ENCODE results near the gene PLXNA4.
A peak's percentile ranks its signal among the peaks of the same experiment; 100 is the strongest.

The PLXNA4 gene

DNA sequence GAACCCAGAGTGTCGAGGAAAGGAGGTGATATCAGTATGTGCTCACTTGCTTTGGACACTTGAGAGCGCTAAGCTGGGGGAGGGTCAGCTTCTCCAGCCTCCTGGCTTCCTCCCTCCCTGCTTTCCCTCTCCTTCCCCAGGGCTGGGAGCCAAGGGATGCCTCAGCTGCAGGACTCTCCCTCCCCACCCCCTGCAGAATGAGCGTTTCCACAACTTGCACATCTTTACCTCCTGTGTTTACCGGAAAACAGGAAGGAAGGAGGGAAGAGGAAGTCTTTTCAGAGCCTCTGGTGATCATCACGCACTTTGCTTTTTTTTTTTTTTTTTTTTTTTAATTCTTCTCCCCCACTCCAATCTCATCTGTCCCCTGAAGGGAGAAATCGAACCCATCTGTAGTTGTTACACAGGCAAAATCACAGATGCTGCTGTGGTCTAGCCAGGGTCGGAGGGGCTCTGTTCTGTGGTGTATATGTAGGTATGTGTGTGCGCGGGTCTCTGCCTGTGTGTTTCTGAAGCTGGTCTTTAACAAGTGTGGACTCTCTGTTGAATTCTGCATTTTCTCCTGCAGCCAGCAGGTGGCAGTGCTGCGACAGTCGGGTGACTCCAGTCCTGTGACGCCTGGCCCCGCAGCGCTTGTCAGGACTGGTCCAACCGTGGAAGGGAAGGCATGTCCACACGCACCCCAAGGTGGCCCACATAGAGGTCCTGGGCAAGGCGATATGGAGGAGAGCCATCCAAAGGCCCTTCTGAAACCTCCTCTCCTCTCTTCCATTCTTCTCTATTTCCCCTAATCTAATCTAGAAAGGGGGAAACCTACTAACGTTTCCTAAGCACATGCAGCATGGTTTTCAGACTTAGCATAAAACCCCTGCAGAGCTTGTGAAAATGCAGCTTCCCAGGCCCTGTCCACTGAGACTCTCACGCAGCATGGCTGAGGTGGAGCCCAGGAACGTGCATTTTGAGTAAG lies 257.6 kb downstream of the PLXNA4 start (continued):
- peak; percentile 90 for TF ChIP-seq CTCF (tag by site-specific recombination; IDR thresholded peaks at IDR 0.05)
- TF ChIP-seq SCRT2 (tag by site-specific recombination; IDR thresholded peaks at IDR 0.05) = peak; percentile 84
- 0 out of 2 replicates have a peak, but pooled peaks have one; percentile 25 for TF ChIP-seq ZNF561 (tag by site-specific recombination; IDR thresholded peaks at IDR 0.05; ENCODE audit: borderline replicate concordance)

DNA sequence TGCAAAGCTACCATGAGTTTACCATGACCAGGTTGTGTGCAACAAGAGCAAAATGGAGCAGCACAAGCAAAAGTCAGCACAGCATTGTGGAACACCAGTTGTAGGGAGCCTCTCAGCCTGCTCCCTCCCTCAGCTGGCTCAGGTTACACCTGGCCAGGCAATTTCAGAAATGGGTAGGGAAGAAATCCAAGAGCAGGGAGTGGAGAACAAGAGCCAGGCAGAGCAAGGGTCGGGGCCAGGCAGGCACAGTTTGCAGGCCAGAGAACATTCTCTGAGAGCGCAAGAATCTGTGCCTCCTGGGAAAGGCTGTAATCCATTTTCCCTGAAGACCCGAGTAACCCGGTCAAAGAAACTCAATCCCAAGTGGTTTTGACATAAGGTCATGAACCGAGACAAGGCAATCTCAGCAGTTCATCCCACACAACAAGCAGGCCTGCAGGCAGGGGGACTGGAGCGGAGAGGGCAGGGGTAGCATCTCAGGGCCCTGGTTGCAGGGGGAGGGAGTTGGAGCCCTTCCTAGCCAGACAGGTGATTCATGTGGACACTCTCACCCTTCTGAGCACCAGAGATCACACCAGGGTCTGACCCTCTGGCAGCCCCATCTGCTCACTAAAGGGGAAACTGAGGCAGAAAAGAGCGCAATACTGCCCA lies 258.4 kb downstream of the PLXNA4 start:
- ChIA-PET CTCF (interaction anchor here (0.6 to 2.1 kb wide), 12 partner anchors 11 to 459 kb away, joined by 3 to 27 read pairs (median 4); no protein-coding TSS in a partner anchor), POLR2A (no interaction called here)
- Histone ChIP-seq H3K36me3 (ENCODE audit: control insufficient read depth in 2 of 2, insufficient read depth in 1 of 2, low read length in 2 of 2) (no peaks in the 10 kb centered on the region), H3K9me3 (ENCODE audit: control insufficient read depth, insufficient read depth, low read depth, low read length) (no peaks in the 10 kb centered on the region), H3K4me1 (ENCODE audit: control insufficient read depth, insufficient read depth, low read length) (no peaks in the 10 kb centered on the region), H3K27ac (ENCODE audit: extremely low read depth, low read depth, low read length) (no peak overlapping the region), H3K4me3 (ENCODE audit: low read depth, low read length) (no peak overlapping the region)
- TF ChIP-seq ZNF658 (tag by site-specific recombination; IDR thresholded peaks at IDR 0.05) = no peak
- no peak for TF ChIP-seq ZFP3 (tag by site-specific recombination; IDR thresholded peaks at IDR 0.05; ENCODE audit: low read depth)
- no peak for TF ChIP-seq KLF10 (tag by site-specific recombination; IDR thresholded peaks at IDR 0.05)
- no peak for TF ChIP-seq ZFP37 (tag by site-specific recombination; IDR thresholded peaks at IDR 0.05)
- TF ChIP-seq ZNF416 (tag by site-specific recombination; IDR thresholded peaks at IDR 0.05) = no peak
- no peak for TF ChIP-seq HOXC10 (CRISPR knock-in tag; IDR thresholded peaks at IDR 0.05)
- TF ChIP-seq ZNF571 (tag by site-specific recombination; IDR thresholded peaks at IDR 0.05) = no peak
- no peak for TF ChIP-seq ZNF366 (tag by site-specific recombination; conservative IDR thresholded peaks at IDR 0.05)
- TF ChIP-seq PRDM6 (tag by site-specific recombination; IDR thresholded peaks at IDR 0.05) = no peak
- TF ChIP-seq INSM2 (tag by site-specific recombination; IDR thresholded peaks at IDR 0.05) = no peak
- no peak for TF ChIP-seq ZNF596 (tag by site-specific recombination; IDR thresholded peaks at IDR 0.05)
- TF ChIP-seq KLF7 (tag by site-specific recombination; IDR thresholded peaks at IDR 0.05; ENCODE audit: borderline replicate concordance) = no peak
- no peak for TF ChIP-seq ZBTB10 (tag by site-specific recombination; IDR thresholded peaks at IDR 0.05)

Measured in HEK293 (cell line).